K562 (cell line): Measurements from ENCODE around the gene PCDHGB2. TPM values are rescaled to one million over a fixed set of nuclear protein-coding genes. Genes with fewer than 3 reads are reported as not detected.

Experiments
- HNRNPH1 ChIP-seq: fragments of 200-400 bp; formaldehyde crosslinking; optimal IDR thresholded peaks from 2 replicates; pipeline ENCODE3; 2017; ENCODE audit warnings: low read depth, mild to moderate bottlenecking, low read length, moderate library complexity
- polyA plus RNA-seq, 8 experiments: library from polyadenylated mRNA; depleted of rRNA in 4 of 8; stranded (reverse) in 5 of 8; unstranded in 3 of 8; fragments of >200 nt; fragmentation: Nextera tagmentation in 2 of 8; fragmentation: Illumina TruSeq in 1 of 8; extraction: Ambion mirVana in 2 of 8; extraction: Trizol in 1 of 8; gene quantifications; 2 replicates each; pipeline versions ENCODE4 v1.2.1 to v1.2.3, GENCODE V29; 2011 to 2014; ENCODE audit warnings: inconsistent platforms in 1 of 8, missing spikeins in 1 of 8
- total RNA-seq, 7 experiments: library from RNA; depleted of rRNA in 6 of 7; stranded (reverse); fragments of >200 nt in 6 of 7; fragmentation: Illumina TruSeq in 2 of 7; extraction: Trizol in 2 of 7; gene quantifications; 2 replicates each; pipeline versions ENCODE4 v1.2.1 to v1.2.3, GENCODE V29; 2011 to 2021; ENCODE audit warnings: low replicate concordance in 1 of 7
- TF ChIP-seq, protein P1 (sequence below): fragments of 450-650 bp; IDR thresholded peaks from 2 replicates; pipeline ENCODE4 v1.6.1; 2014; ENCODE audit warnings: low read depth, mild to moderate bottlenecking, moderate library complexity, borderline replicate concordance
- TF ChIP-seq, protein P2 (sequence below), 3 experiments: IDR thresholded peaks in 2 of 3; conservative IDR thresholded peaks in 1 of 3; 2 replicates each; pipeline ENCODE4 v1.5.1; 2011 to 2012; ENCODE audit warnings: low read length in 3 of 3, mild to moderate bottlenecking in 3 of 3, control low read depth in 2 of 3, improper control_type of control experiment in 1 of 3, inconsistent platforms in 1 of 3, low read depth in 1 of 3, mixed read lengths in 1 of 3, moderate library complexity in 1 of 3; ENCODE audit not compliant: insufficient read depth in 2 of 3

Gene PCDHGB2
- total and polyA plus RNA-seq, 9 of the 15 experiments (the other 6 are each of a cell fraction or from before 2014, with no cell fraction given), result 0.06 to 0.54 (median 0.29) TPM; not detected in 1

DNA sequence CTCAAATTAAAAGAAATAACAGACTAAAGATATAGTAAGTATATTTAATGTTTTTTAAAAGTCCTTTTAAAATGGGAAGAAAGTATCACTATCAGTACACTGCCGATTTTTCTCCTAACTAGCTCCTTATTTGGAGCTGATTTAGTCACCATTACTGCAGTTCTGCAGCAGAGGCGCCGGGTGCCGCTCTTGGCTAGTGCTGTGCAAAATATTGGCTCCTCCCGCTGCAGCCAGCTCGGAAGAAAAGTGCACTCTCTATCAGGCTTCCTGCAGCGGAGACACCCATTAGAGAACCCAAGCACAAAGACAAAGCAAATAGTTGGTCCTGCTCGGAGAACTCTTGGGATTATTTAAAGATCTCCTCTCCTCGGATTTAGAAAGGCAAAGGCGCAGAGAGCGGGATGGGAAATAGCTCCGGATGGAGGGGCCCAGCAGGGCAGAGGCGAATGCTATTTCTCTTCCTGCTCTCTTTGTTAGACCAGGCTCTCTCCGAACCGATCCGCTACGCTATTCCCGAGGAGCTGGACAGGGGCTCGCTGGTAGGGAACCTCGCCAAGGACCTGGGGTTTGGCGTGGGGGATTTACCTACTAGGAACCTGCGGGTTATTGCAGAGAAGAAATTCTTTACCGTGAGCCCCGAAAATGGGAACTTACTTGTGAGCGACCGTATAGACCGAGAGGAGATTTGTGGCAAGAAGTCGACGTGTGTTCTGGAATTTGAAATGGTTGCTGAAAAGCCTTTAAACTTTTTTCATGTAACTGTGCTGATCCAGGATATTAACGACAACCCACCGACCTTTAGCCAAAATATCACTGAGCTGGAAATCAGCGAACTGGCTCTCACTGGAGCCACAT is 10.4 kb downstream of the PCDHGB2 start, which contains the start of gene PCDHGB3 (continued):
- TF ChIP-seq, protein P1, sequence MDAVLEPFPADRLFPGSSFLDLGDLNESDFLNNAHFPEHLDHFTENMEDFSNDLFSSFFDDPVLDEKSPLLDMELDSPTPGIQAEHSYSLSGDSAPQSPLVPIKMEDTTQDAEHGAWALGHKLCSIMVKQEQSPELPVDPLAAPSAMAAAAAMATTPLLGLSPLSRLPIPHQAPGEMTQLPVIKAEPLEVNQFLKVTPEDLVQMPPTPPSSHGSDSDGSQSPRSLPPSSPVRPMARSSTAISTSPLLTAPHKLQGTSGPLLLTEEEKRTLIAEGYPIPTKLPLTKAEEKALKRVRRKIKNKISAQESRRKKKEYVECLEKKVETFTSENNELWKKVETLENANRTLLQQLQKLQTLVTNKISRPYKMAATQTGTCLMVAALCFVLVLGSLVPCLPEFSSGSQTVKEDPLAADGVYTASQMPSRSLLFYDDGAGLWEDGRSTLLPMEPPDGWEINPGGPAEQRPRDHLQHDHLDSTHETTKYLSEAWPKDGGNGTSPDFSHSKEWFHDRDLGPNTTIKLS, result no peak
- TF ChIP-seq, protein P2, sequence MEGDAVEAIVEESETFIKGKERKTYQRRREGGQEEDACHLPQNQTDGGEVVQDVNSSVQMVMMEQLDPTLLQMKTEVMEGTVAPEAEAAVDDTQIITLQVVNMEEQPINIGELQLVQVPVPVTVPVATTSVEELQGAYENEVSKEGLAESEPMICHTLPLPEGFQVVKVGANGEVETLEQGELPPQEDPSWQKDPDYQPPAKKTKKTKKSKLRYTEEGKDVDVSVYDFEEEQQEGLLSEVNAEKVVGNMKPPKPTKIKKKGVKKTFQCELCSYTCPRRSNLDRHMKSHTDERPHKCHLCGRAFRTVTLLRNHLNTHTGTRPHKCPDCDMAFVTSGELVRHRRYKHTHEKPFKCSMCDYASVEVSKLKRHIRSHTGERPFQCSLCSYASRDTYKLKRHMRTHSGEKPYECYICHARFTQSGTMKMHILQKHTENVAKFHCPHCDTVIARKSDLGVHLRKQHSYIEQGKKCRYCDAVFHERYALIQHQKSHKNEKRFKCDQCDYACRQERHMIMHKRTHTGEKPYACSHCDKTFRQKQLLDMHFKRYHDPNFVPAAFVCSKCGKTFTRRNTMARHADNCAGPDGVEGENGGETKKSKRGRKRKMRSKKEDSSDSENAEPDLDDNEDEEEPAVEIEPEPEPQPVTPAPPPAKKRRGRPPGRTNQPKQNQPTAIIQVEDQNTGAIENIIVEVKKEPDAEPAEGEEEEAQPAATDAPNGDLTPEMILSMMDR (IDR thresholded peaks at IDR 0.05 in 2 of 3, conservative IDR thresholded peaks at IDR 0.05 in 1 of 3; ENCODE audit: insufficient read depth in 2 of 3, low read depth in 1 of 3, low read length in 3 of 3), result peak; percentile 64 to 70 (median 67)
- no peak for TF ChIP-seq HNRNPH1
- TF ChIP-seq, all 486 proteins: peak for 6
